ENCODE measurements around the gene PTGDR.

Gene PTGDR

GRCh38 chr14:52266782-52267181 is 716 bp upstream of the PTGDR start:
- no peak for DNase-seq (ENCODE audit: insufficient read length)
- no peak for TF ChIP-seq POLR2AphosphoS5 (IDR thresholded peaks at IDR 0.05; ENCODE audit: low read depth, low read length)
- TF ChIP-seq TAF1 (IDR thresholded peaks at IDR 0.05; ENCODE audit: borderline replicate concordance, low read depth, low read length) = no peak
- TF ChIP-seq POLR2A (IDR thresholded peaks at IDR 0.05; ENCODE audit: low read depth, low read length) = no peak
- no peak for FAIRE-seq

- TF ChIP-seq POLR2AphosphoS5 (IDR thresholded peaks at IDR 0.05; ENCODE audit: low read depth, low read length) (no peak), POLR2A (IDR thresholded peaks at IDR 0.05; ENCODE audit: low read depth, low read length) (no peak), TAF1 (IDR thresholded peaks at IDR 0.05; ENCODE audit: borderline replicate concordance, low read depth, low read length) (no peak)
- no peak for FAIRE-seq
Observed at GRCh38 chr14:52268279-52269061, 972 bp downstream of the PTGDR start.

GRCh38 chr14:52269100-52269499 is 1.6 kb downstream of the PTGDR start:
- FAIRE-seq = no peak
- TF ChIP-seq POLR2A (IDR thresholded peaks at IDR 0.05; ENCODE audit: low read depth, low read length) (no peak), TAF1 (IDR thresholded peaks at IDR 0.05; ENCODE audit: borderline replicate concordance, low read depth, low read length) (no peak), POLR2AphosphoS5 (IDR thresholded peaks at IDR 0.05; ENCODE audit: low read depth, low read length) (no peak)
- no peak for DNase-seq (ENCODE audit: insufficient read length)

More at GRCh38 chr14:52268279-52269061, 972 bp downstream of the PTGDR start:
- no peak for DNase-seq (ENCODE audit: insufficient read length)

GRCh38 chr14:52269982-52270381 is 2.5 kb downstream of the PTGDR start:
- no peak for TF ChIP-seq TAF1 (IDR thresholded peaks at IDR 0.05; ENCODE audit: borderline replicate concordance, low read depth, low read length)
- no peak for TF ChIP-seq POLR2AphosphoS5 (IDR thresholded peaks at IDR 0.05; ENCODE audit: low read depth, low read length)
- no peak for TF ChIP-seq POLR2A (IDR thresholded peaks at IDR 0.05; ENCODE audit: low read depth, low read length)
- DNase-seq (ENCODE audit: insufficient read length) = no peak
- FAIRE-seq = no peak

- FAIRE-seq = no peak
Observed at GRCh38 chr14:52271538-52271937, 4.0 kb downstream of the PTGDR start.

GRCh38 chr14:52272375-52272774 is 4.9 kb downstream of the PTGDR start:
- TF ChIP-seq POLR2A (IDR thresholded peaks at IDR 0.05; ENCODE audit: low read depth, low read length) (no peak), POLR2AphosphoS5 (IDR thresholded peaks at IDR 0.05; ENCODE audit: low read depth, low read length) (no peak), TAF1 (IDR thresholded peaks at IDR 0.05; ENCODE audit: borderline replicate concordance, low read depth, low read length) (no peak)
- no peak for DNase-seq (ENCODE audit: insufficient read length)
- FAIRE-seq = no peak

More at GRCh38 chr14:52271538-52271937, 4.0 kb downstream of the PTGDR start:
- no peak for TF ChIP-seq POLR2AphosphoS5 (IDR thresholded peaks at IDR 0.05; ENCODE audit: low read depth, low read length)
- no peak for TF ChIP-seq POLR2A (IDR thresholded peaks at IDR 0.05; ENCODE audit: low read depth, low read length)
- no peak for TF ChIP-seq TAF1 (IDR thresholded peaks at IDR 0.05; ENCODE audit: borderline replicate concordance, low read depth, low read length)
- no peak for DNase-seq (ENCODE audit: insufficient read length)

- DNase-seq (ENCODE audit: insufficient read length) (no peak), FAIRE-seq (no peak)
- no peak for TF ChIP-seq TAF1 (IDR thresholded peaks at IDR 0.05; ENCODE audit: borderline replicate concordance, low read depth, low read length)
- TF ChIP-seq POLR2AphosphoS5 (IDR thresholded peaks at IDR 0.05; ENCODE audit: low read depth, low read length) = no peak
- no peak for TF ChIP-seq POLR2A (IDR thresholded peaks at IDR 0.05; ENCODE audit: low read depth, low read length)
Observed at GRCh38 chr14:52275372-52275771, 7.9 kb downstream of the PTGDR start.

- FAIRE-seq = no peak
- TF ChIP-seq POLR2AphosphoS5 (IDR thresholded peaks at IDR 0.05; ENCODE audit: low read depth, low read length) (no peak), TAF1 (IDR thresholded peaks at IDR 0.05; ENCODE audit: borderline replicate concordance, low read depth, low read length) (no peak), POLR2A (IDR thresholded peaks at IDR 0.05; ENCODE audit: low read depth, low read length) (no peak)
- no peak for DNase-seq (ENCODE audit: insufficient read length)
Observed at GRCh38 chr14:52277552-52277951, 10.1 kb downstream of the PTGDR start.

- TF ChIP-seq POLR2A (IDR thresholded peaks at IDR 0.05; ENCODE audit: low read depth, low read length) (no peak), POLR2AphosphoS5 (IDR thresholded peaks at IDR 0.05; ENCODE audit: low read depth, low read length) (no peak), TAF1 (IDR thresholded peaks at IDR 0.05; ENCODE audit: borderline replicate concordance, low read depth, low read length) (no peak)
- DNase-seq (ENCODE audit: insufficient read length) = no peak
- no peak for FAIRE-seq
Observed at GRCh38 chr14:52279408-52279807, 11.9 kb downstream of the PTGDR start.

GRCh38 chr14:52283099-52283498 is 15.6 kb downstream of the PTGDR start:
- no peak for TF ChIP-seq POLR2A (IDR thresholded peaks at IDR 0.05; ENCODE audit: low read depth, low read length)
- no peak for TF ChIP-seq POLR2AphosphoS5 (IDR thresholded peaks at IDR 0.05; ENCODE audit: low read depth, low read length)
- no peak for TF ChIP-seq TAF1 (IDR thresholded peaks at IDR 0.05; ENCODE audit: borderline replicate concordance, low read depth, low read length)
- FAIRE-seq (no peak), DNase-seq (ENCODE audit: insufficient read length) (no peak)

- no peak for TF ChIP-seq POLR2A (IDR thresholded peaks at IDR 0.05; ENCODE audit: low read depth, low read length)
- TF ChIP-seq TAF1 (IDR thresholded peaks at IDR 0.05; ENCODE audit: borderline replicate concordance, low read depth, low read length) = no peak
- DNase-seq (ENCODE audit: insufficient read length) = no peak
- no peak for FAIRE-seq
Observed at GRCh38 chr14:52286661-52287649, 19.5 kb downstream of the PTGDR start.

All from GM12892 (cell line).